ENCODE data around the gene PSTPIP1. TPM values are rescaled to one million over a fixed set of nuclear protein-coding genes. Genes with fewer than 3 reads are reported as not detected.

Gene PSTPIP1
- total RNA-seq, 1 donor, result 55.7 TPM

DNA sequence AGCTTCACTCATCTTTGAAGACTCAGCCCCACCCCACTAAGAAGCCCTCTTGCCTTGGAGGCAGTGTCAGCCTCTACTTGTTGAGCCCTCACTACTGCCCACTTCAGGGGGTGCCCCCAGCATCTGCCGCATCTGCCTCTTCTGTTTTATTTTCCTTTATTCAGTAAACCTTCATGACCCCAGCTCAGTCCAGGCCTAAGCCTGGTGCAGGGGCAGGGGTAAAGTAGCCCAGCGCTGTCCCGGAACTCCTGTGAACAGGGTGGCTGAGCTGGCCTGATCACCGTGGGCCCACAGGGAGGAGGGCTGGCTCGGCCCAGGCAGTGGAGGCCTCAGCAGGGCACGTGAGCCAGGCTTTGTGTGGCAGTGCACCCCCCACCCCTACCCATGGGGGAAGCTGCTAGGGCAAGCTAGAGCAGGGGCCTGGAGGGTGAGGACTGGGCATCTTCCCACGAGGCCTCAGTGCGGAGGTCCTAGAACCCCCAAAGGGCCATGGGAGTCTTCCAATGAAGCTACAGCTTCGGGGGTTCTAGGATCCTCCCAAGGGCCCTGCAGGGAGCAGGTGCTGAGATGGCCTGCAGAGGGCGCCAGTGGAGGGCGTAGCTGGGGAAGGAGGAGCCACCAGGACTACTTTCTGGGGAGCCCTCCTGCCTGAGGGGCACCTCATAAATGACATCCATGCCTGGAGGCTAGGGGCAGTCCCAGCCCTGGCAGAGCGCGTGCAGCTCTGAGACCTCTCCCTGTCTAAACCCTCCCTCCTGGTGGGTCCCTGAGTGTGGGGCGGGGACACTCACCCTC lies 40.0 kb downstream of the PSTPIP1 start:
- H3K9me3 ChIP-seq (ENCODE audit: low read depth, low read length), result no peaks in the 10 kb centered on the region
- no peak overlapping the region for H3K4me3 ChIP-seq (ENCODE audit: low read length)
- no peaks in the 10 kb centered on the region for H3K27me3 ChIP-seq (ENCODE audit: insufficient read depth, low read length)
- H3K4me1 ChIP-seq (ENCODE audit: insufficient read depth, low read length), result peaks cover 6% of the 10 kb centered on the region

GRCh38 chr15:77035584-77035983 lies 40.7 kb downstream of the PSTPIP1 start:
- peaks cover 6% of the 10 kb centered on the region for H3K4me1 ChIP-seq (ENCODE audit: insufficient read depth, low read length)
- no peaks in the 10 kb centered on the region for H3K9me3 ChIP-seq (ENCODE audit: low read depth, low read length)
- no peak overlapping the region for H3K4me3 ChIP-seq (ENCODE audit: low read length)
- no peaks in the 10 kb centered on the region for H3K27me3 ChIP-seq (ENCODE audit: insufficient read depth, low read length)

- Histone ChIP-seq H3K27me3 (ENCODE audit: insufficient read depth, low read length) (no peaks in the 10 kb centered on the region), H3K4me1 (ENCODE audit: insufficient read depth, low read length) (peaks cover 2% of the 10 kb centered on the region), H3K9me3 (ENCODE audit: low read depth, low read length) (no peaks in the 10 kb centered on the region), H3K4me3 (ENCODE audit: low read length) (no peak overlapping the region)
These were observed 41.1 kb downstream of the PSTPIP1 start for GRCh38 chr15:77035999-77036471.

DNA sequence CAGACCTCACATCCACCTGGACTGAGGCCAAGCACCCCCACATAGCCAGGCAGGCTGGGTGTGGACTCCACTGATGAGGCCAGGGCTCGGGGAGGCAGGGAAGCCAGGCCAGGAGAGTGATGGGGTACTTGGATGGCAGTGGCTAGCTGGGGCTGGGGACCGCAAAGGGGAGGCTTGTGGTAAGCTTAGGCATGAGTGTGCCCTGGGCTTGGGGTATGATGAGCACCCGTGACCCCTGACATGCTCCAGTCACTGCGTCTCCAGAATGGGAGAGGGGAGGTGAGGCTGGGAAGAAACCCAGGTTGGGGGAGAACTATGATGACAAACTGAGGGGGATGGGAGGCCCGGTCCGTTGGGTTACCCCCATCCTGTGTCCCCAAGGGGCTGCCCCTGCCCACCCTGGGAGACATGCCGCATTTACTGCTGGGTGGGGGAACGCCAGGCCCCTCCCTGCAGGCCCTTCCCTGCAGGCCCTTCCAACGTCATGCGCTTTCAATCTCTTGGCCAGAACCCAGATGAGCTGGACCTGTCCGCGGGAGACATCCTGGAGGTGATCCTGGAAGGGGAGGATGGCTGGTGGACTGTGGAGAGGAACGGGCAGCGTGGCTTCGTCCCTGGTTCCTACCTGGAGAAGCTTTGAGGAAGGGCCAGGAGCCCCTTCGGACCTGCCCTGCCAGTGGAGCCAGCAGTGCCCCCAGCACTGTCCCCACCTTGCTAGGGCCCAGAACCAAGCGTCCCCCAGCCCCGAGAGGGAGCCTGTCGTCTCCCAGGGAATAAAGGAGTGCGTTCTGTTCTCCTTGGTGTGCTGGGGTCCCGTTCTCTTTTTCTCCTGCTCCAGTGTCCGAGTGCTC lies 41.8 kb downstream of the PSTPIP1 start:
- no peak overlapping the region for H3K4me3 ChIP-seq (ENCODE audit: low read length)
- no peaks in the 10 kb centered on the region for H3K4me1 ChIP-seq (ENCODE audit: insufficient read depth, low read length)
- no peaks in the 10 kb centered on the region for H3K9me3 ChIP-seq (ENCODE audit: low read depth, low read length)
- H3K27me3 ChIP-seq (ENCODE audit: insufficient read depth, low read length), result no peaks in the 10 kb centered on the region

DNA sequence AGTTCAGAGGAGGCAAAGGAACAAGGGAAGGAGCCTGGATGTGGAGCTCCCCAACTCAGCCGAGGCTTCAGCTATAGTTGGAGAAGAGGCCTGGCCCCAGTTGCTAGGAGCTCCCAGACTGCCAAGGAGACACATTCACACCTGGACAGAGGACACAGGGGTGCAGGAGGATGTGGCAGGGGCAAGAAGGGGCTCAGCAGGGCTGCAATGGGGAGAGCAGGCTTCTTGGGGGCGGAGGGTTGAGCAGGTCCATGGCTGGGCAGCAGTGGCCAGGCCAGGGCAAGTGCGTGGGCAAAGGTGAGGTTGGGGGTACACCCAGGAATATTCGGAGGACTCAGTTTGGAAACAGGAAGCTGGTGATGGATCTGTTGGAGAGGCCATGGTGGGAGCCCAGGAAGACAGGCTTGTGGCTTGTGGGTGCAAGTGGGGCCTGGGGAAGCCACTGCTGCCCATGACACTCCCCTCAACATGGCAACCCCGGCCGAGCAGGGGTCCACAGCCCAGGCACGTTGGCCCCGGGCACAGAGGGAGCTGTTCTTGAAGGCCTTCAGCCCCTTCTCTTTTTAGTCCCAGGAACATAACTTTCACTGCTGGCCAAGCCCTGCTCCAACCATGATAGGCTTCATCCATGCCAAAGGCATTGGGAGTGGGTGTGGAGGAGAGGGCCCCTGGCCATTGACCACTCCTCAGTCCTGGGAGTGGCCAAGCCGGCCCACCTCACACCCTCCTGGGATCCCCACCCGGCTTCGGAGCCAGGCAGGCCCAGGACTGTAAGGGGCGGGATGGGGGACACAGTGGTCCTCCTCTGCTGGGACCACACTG lies 42.7 kb downstream of the PSTPIP1 start:
- Histone ChIP-seq H3K9me3 (ENCODE audit: low read depth, low read length) (no peaks in the 10 kb centered on the region), H3K4me1 (ENCODE audit: insufficient read depth, low read length) (no peaks in the 10 kb centered on the region), H3K27me3 (ENCODE audit: insufficient read depth, low read length) (no peaks in the 10 kb centered on the region), H3K4me3 (ENCODE audit: low read length) (no peak overlapping the region)

DNA sequence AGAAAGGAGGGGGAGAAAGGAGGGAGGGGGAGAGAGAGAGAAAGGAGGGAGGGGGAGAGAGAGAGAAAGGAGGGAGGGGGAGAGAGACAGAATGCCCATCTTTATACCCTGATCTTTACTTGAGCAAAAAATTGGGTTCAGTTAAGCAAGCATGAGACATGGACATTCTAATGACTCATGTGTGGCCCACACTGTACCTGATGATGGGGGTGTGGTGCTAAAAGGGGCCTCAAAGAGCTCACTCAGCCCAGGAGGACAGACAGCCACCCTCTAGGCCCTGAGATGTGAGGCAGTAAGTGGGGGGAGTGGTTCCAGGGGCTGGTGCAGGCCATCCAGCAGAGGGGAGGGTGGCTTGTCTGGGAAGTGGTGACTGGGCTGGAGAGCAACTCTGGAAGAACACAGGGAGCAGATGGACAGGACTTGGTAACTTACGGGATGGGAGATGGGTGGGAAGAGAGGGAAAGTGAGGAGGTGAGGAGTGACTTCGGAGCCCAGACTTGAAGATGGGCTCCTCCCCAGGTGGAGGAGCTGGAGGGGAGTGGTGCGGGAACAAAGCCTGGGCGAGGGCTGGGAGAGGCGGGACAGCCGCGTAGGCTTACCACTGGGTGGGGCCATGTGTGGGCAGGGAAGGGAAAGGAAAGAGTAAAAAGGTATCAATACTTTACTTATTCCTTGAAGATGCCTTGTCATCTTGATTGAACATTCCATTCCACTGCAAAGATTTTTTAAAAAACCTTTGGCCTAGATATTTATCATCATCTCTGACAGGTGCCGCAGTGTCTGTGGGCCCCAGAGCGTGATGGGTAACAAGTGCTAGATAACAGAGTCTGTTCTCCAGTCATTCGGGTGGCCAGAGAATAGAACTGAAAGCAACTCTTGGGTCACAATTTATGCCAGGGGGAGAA lies 43.6 kb downstream of the PSTPIP1 start:
- H3K9me3 ChIP-seq (ENCODE audit: low read depth, low read length), result no peaks in the 10 kb centered on the region

DNA sequence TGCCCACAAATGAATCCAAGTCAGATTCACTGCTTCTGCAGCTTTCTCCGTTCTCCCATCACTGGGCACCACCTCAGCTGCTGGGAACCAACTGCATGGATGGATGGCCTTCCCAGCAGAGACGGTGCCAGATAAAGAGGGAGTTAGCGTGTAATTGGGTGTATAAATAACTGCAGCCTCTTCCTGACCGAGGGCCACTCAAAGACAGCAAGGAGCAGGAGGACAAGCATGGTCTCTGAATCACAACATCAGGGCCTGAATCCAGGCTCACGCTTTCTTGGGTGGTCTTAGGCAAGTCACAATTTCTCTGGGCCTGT lies 44.2 kb downstream of the PSTPIP1 start:
- Histone ChIP-seq H3K4me3 (ENCODE audit: low read length) (no peak overlapping the region), H3K27me3 (ENCODE audit: insufficient read depth, low read length) (no peaks in the 10 kb centered on the region), H3K4me1 (ENCODE audit: insufficient read depth, low read length) (no peaks in the 10 kb centered on the region), H3K9me3 (ENCODE audit: low read depth, low read length) (no peaks in the 10 kb centered on the region)

More for the DNA sequence above, 43.6 kb downstream of the PSTPIP1 start:
- H3K27me3 ChIP-seq (ENCODE audit: insufficient read depth, low read length), result no peaks in the 10 kb centered on the region
- H3K4me3 ChIP-seq (ENCODE audit: low read length), result no peak overlapping the region
- H3K4me1 ChIP-seq (ENCODE audit: insufficient read depth, low read length), result no peaks in the 10 kb centered on the region

DNA sequence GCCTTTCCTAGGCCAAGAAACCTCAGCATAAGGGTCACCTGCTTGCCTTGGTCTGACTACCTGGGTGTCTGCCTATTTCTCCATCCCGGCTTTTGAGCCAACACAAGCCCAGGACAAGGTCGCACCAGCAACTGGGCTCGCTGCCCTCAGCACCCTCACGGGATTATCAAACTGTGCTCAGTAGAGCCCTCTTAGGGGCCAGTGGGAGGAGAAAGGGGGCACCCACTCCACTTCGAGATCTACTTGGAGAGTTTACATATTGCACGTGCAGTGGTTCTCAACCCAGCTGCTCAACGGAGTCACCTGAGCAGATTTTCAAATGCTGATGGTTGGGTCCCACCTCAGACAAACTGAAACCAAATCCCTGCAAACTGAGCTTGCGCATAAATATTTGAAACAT lies 44.9 kb downstream of the PSTPIP1 start:
- H3K4me3 ChIP-seq (ENCODE audit: low read length), result no peak overlapping the region
- H3K4me1 ChIP-seq (ENCODE audit: insufficient read depth, low read length), result no peaks in the 10 kb centered on the region
- no peaks in the 10 kb centered on the region for H3K27me3 ChIP-seq (ENCODE audit: insufficient read depth, low read length)
- no peaks in the 10 kb centered on the region for H3K9me3 ChIP-seq (ENCODE audit: low read depth, low read length)

DNA sequence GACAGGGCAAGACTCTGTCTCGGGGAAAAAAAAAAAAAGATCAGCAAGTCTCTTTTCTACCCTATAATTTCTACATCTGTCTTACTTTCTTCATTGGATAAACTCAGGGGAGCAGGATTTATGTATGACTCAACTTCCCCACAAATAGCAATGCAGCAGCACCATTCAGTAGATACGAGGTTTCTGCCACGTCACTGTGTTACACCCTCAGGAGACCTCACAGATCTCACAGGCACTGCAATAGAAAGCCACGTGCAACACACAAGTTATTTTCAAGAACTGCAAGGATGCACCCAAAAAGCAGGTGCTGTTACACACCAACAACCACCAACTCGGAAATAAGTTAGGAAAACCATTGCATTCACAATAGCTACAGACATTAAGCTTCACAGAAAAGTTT lies 45.7 kb downstream of the PSTPIP1 start:
- Histone ChIP-seq H3K4me3 (ENCODE audit: low read length) (no peak overlapping the region), H3K27me3 (ENCODE audit: insufficient read depth, low read length) (no peaks in the 10 kb centered on the region), H3K4me1 (ENCODE audit: insufficient read depth, low read length) (no peaks in the 10 kb centered on the region), H3K9me3 (ENCODE audit: low read depth, low read length) (no peaks in the 10 kb centered on the region)

DNA sequence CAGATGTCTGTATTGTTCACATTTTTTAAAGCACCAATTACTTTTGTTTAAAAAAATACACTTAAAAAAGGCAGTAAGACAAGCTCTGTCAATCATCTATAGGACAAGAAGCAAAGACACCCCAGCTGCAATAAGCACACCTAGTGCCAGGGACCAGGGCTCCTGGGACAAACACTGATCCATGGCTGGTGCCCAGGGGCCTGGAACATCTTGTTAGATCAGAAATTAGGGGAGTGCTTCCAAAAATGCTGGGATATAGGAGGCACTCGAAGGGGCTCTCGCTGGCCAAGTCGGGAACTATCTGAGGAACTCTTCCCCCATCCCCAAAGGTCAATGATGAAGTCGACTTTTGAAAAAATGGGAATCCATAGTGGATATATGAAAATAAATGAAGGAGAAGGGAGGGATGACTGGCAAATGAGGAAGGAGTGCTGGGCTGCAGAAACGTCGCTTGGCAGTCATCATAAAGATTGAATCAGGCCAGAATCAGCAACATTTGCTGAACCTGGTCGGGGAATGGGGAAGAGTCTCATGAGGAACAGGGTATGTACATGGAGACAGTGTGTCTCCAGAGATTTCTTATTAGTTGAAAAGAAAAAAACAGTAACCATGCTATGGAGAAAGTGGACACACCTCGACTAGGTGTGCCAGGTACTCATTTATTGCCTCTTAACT lies 47.5 kb downstream of the PSTPIP1 start:
- Histone ChIP-seq H3K27me3 (ENCODE audit: insufficient read depth, low read length) (no peaks in the 10 kb centered on the region), H3K9me3 (ENCODE audit: low read depth, low read length) (no peaks in the 10 kb centered on the region), H3K4me3 (ENCODE audit: low read length) (no peak overlapping the region), H3K4me1 (ENCODE audit: insufficient read depth, low read length) (no peaks in the 10 kb centered on the region)

- Histone ChIP-seq H3K4me3 (ENCODE audit: low read length) (no peak overlapping the region), H3K27me3 (ENCODE audit: insufficient read depth, low read length) (no peaks in the 10 kb centered on the region), H3K9me3 (ENCODE audit: low read depth, low read length) (no peaks in the 10 kb centered on the region), H3K4me1 (ENCODE audit: insufficient read depth, low read length) (no peaks in the 10 kb centered on the region)
These were observed 48.3 kb downstream of the PSTPIP1 start for GRCh38 chr15:77042955-77043920.

DNA sequence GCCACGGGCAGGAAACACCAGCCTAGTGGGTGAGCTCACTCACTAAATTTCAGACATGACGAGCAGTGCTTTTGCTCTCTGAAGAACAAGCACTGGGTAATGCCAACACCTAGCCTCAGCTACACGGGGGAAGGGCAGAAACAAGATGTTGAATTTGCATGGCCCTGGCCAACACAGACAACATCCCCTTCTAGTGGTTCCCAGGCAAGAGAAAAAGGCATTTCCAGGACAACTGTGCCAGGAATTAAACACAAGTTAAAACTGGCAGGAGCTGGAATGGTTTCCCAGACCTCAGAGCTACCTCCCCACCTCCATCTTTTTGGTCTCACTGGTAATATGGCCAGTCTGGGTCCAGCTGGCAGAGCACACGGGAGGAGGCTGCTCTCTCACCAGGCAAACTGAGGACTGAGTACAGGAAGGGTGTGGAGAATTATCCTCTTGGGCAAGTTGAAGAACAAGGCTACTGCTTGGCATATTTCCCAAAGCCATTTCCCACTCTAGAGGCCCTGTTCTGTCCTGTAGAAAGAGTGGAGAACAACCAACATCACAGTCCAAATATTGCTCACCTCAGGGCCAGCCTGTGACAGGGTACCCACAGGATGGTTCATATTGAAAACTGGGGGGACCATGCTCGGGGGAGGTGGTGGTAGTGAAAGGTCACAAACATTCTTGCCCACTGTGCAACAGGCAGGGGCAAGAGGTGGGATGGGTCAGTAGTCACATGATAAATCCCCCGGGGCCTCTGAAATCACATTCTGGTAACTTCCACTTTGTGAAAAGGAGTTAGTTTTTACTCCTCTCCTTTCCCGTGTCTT lies 49.5 kb downstream of the PSTPIP1 start:
- Histone ChIP-seq H3K4me3 (ENCODE audit: low read length) (no peak overlapping the region), H3K4me1 (ENCODE audit: insufficient read depth, low read length) (no peaks in the 10 kb centered on the region), H3K27me3 (ENCODE audit: insufficient read depth, low read length) (no peaks in the 10 kb centered on the region), H3K9me3 (ENCODE audit: low read depth, low read length) (no peaks in the 10 kb centered on the region)

All from mononuclear cell (primary cell).